Effector memory CD8-positive, alpha-beta T cell (primary cell): ENCODE measurements around the gene CRYL1.

Source experiments
- ATAC-seq: fragments of 150-1000 bp; cut with Tn5 transposase; replicated peaks from 2 replicates; pipeline ENCODE4 v1.10.0; 2021; ENCODE audit warnings: mild to moderate bottlenecking, moderate library complexity
- DNase-seq, 3 experiments: peaks; one replicate each; pipeline ENCODE4 v3.0.0; 2021
- H3K27ac Mint-ChIP-seq, 2 donors: one replicate each; pipeline ENCODE4 v1.8.0; 2022; ENCODE audit warnings: mild to moderate bottlenecking in 2 of 2, mixed read lengths in 2 of 2, moderate library complexity in 2 of 2
- H3K27me3 Mint-ChIP-seq, 2 donors: one replicate each; pipeline ENCODE4 v1.8.0; 2022; ENCODE audit warnings: mixed read lengths in 2 of 2
- H3K36me3 Mint-ChIP-seq: one replicate; pipeline ENCODE4 v1.8.0; 2022; ENCODE audit warnings: mild to moderate bottlenecking, moderate library complexity, mixed read lengths; ENCODE audit not compliant: insufficient read depth
- H3K4me1 Mint-ChIP-seq, 2 donors: one replicate each; pipeline ENCODE4 v1.8.0; 2022; ENCODE audit warnings: low read depth in 2 of 2, mixed read lengths in 2 of 2
- H3K4me3 Mint-ChIP-seq, 2 donors: one replicate each; pipeline ENCODE4 v1.8.0; 2022; ENCODE audit warnings: mild to moderate bottlenecking in 2 of 2, mixed read lengths in 2 of 2, moderate library complexity in 2 of 2
- H3K9me3 Mint-ChIP-seq, 2 donors: one replicate each; pipeline ENCODE4 v1.8.0; 2022; ENCODE audit warnings: mixed read lengths in 2 of 2

Gene CRYL1

GRCh38 chr13:20399515-20399914 lies 126.1 kb downstream of the CRYL1 start:
- H3K4me3 Mint-ChIP-seq: no peak overlapping the region
- H3K4me1 Mint-ChIP-seq: peaks cover 0 to 10% of the 10 kb centered on the region in 2 donors
- no peak for ATAC-seq
- H3K27ac Mint-ChIP-seq: no peak overlapping the region
- no peaks in the 10 kb centered on the region for H3K27me3 Mint-ChIP-seq
- H3K36me3 Mint-ChIP-seq: peaks cover 3% of the 10 kb centered on the region
- H3K9me3 Mint-ChIP-seq: peaks cover 0 to 3% of the 10 kb centered on the region in 2 donors
- no peak for DNase-seq

- no peak for DNase-seq
- H3K4me3 Mint-ChIP-seq: no peak overlapping the region
- H3K36me3 Mint-ChIP-seq: no peaks in the 10 kb centered on the region
- H3K9me3 Mint-ChIP-seq: peaks cover 0 to 3% of the 10 kb centered on the region in 2 donors
- H3K4me1 Mint-ChIP-seq: peaks cover 0 to 10% of the 10 kb centered on the region in 2 donors
- ATAC-seq: no peak
- H3K27me3 Mint-ChIP-seq: no peaks in the 10 kb centered on the region
- no peak overlapping the region for H3K27ac Mint-ChIP-seq
Observed at GRCh38 chr13:20398459-20398858, 127.2 kb downstream of the CRYL1 start.

GRCh38 chr13:20397896-20398295 lies 127.8 kb downstream of the CRYL1 start:
- Mint-ChIP-seq H3K27ac (no peak overlapping the region), H3K36me3 (no peaks in the 10 kb centered on the region), H3K9me3 (peaks cover 0 to 3% of the 10 kb centered on the region in 2 donors), H3K4me3 (no peak overlapping the region), H3K4me1 (peaks cover 0 to 9% of the 10 kb centered on the region in 2 donors), H3K27me3 (no peaks in the 10 kb centered on the region)
- ATAC-seq (no peak), DNase-seq (no peak)

GRCh38 chr13:20395061-20395916 lies 130.4 kb downstream of the CRYL1 start:
- H3K27me3 Mint-ChIP-seq: no peaks in the 10 kb centered on the region
- ATAC-seq: no peak
- H3K27ac Mint-ChIP-seq: no peak overlapping the region
- no peaks in the 10 kb centered on the region for H3K4me1 Mint-ChIP-seq
- H3K36me3 Mint-ChIP-seq: no peaks in the 10 kb centered on the region
- H3K9me3 Mint-ChIP-seq: peaks cover 0 to 3% of the 10 kb centered on the region in 2 donors
- no peak for DNase-seq
- no peak overlapping the region for H3K4me3 Mint-ChIP-seq

- H3K36me3 Mint-ChIP-seq: no peaks in the 10 kb centered on the region
- H3K9me3 Mint-ChIP-seq: peaks cover 0 to 3% of the 10 kb centered on the region in 2 donors
- H3K4me3 Mint-ChIP-seq: no peak overlapping the region
- no peaks in the 10 kb centered on the region for H3K27me3 Mint-ChIP-seq
- ATAC-seq: no peak
- H3K27ac Mint-ChIP-seq: no peak overlapping the region
- no peak for DNase-seq
- H3K4me1 Mint-ChIP-seq: no peaks in the 10 kb centered on the region
Observed at GRCh38 chr13:20394506-20394905, 131.2 kb downstream of the CRYL1 start.

GRCh38 chr13:20394169-20394501 lies 131.5 kb downstream of the CRYL1 start:
- DNase-seq: no peak
- Mint-ChIP-seq H3K27ac (no peak overlapping the region), H3K4me3 (no peak overlapping the region), H3K27me3 (no peaks in the 10 kb centered on the region), H3K9me3 (peaks cover 0 to 3% of the 10 kb centered on the region in 2 donors), H3K4me1 (no peaks in the 10 kb centered on the region), H3K36me3 (no peaks in the 10 kb centered on the region)
- no peak for ATAC-seq

- Mint-ChIP-seq H3K27me3 (no peaks in the 10 kb centered on the region), H3K36me3 (no peaks in the 10 kb centered on the region), H3K9me3 (peaks cover 0 to 3% of the 10 kb centered on the region in 2 donors), H3K4me3 (no peak overlapping the region), H3K27ac (no peak overlapping the region), H3K4me1 (no peaks in the 10 kb centered on the region)
- DNase-seq (no peak), ATAC-seq (no peak)
Observed at GRCh38 chr13:20393273-20394168, 132.1 kb downstream of the CRYL1 start.

GRCh38 chr13:20392530-20392929 lies 133.1 kb downstream of the CRYL1 start:
- Mint-ChIP-seq H3K27ac (no peak overlapping the region), H3K36me3 (no peaks in the 10 kb centered on the region), H3K27me3 (no peaks in the 10 kb centered on the region), H3K4me1 (no peaks in the 10 kb centered on the region), H3K9me3 (peaks cover 0 to 3% of the 10 kb centered on the region in 2 donors), H3K4me3 (no peak overlapping the region)
- no peak for DNase-seq
- no peak for ATAC-seq

- Mint-ChIP-seq H3K27ac (no peak overlapping the region), H3K36me3 (no peaks in the 10 kb centered on the region), H3K4me3 (no peak overlapping the region), H3K27me3 (no peaks in the 10 kb centered on the region), H3K4me1 (no peaks in the 10 kb centered on the region), H3K9me3 (peaks cover 0 to 3% of the 10 kb centered on the region in 2 donors)
- ATAC-seq (no peak), DNase-seq (no peak)
Observed at GRCh38 chr13:20391597-20392452, 133.8 kb downstream of the CRYL1 start.

GRCh38 chr13:20390526-20391175 lies 135.0 kb downstream of the CRYL1 start:
- Mint-ChIP-seq H3K36me3 (no peaks in the 10 kb centered on the region), H3K27ac (no peak overlapping the region), H3K4me3 (no peak overlapping the region), H3K9me3 (no peaks in the 10 kb centered on the region), H3K27me3 (no peaks in the 10 kb centered on the region), H3K4me1 (no peaks in the 10 kb centered on the region)
- ATAC-seq (no peak), DNase-seq (no peak)

- ATAC-seq (no peak), DNase-seq (no peak)
- Mint-ChIP-seq H3K9me3 (no peaks in the 10 kb centered on the region), H3K4me1 (no peaks in the 10 kb centered on the region), H3K27ac (no peak overlapping the region), H3K4me3 (no peak overlapping the region), H3K36me3 (no peaks in the 10 kb centered on the region), H3K27me3 (no peaks in the 10 kb centered on the region)
Observed at GRCh38 chr13:20389696-20390525, 135.7 kb downstream of the CRYL1 start.

GRCh38 chr13:20388184-20388583 lies 137.5 kb downstream of the CRYL1 start:
- no peak for DNase-seq
- no peak for ATAC-seq
- H3K27ac Mint-ChIP-seq: no peak overlapping the region
- no peak overlapping the region for H3K4me3 Mint-ChIP-seq
- H3K36me3 Mint-ChIP-seq: no peaks in the 10 kb centered on the region
- peaks cover 5 to 10% of the 10 kb centered on the region in 2 donors for H3K27me3 Mint-ChIP-seq
- no peaks in the 10 kb centered on the region for H3K9me3 Mint-ChIP-seq
- no peaks in the 10 kb centered on the region for H3K4me1 Mint-ChIP-seq
